Small intestine (tissue), 16 donors: ENCODE results near the gene FRG1. TPM values are rescaled to one million over a fixed set of nuclear protein-coding genes. Genes with fewer than 3 reads are reported as not detected.
"Not testable (repeated sequence)": the region's sequence is repeated elsewhere in the genome, so short reads cannot be mapped to it uniquely, and the experiment has no call there.

Source experiments
- DNase-seq, 2 donors: peaks; one replicate each; pipeline versions ENCODE4 v3.0.0 to v3.0.0-alpha.2; 2013
- FAIRE-seq: peaks from 2 replicates; lab custom pipeline; 2012; peaks lifted over from hg19 to GRCh38; lab: Jason Lieb, UNC
- H3K27ac ChIP-seq, 3 donors: one replicate each; pipeline ENCODE4 v1.5.1; 2013; ENCODE audit warnings: low read length in 2 of 3, mild to moderate bottlenecking in 2 of 3, control low read depth in 1 of 3, inconsistent platforms in 1 of 3, low read depth in 1 of 3, moderate library complexity in 1 of 3
- H3K27me3 ChIP-seq, 3 donors: one replicate each; pipeline ENCODE4 v1.6.1; 2013; ENCODE audit warnings: low read length in 3 of 3, inconsistent platforms in 1 of 3; ENCODE audit not compliant: control insufficient read depth in 3 of 3, insufficient read depth in 3 of 3
- H3K36me3 ChIP-seq, 3 donors: one replicate each; pipeline ENCODE4 v1.6.1; 2013; ENCODE audit warnings: low read length in 3 of 3, inconsistent platforms in 1 of 3, low read depth in 1 of 3, mild to moderate bottlenecking in 1 of 3, moderate library complexity in 1 of 3; ENCODE audit not compliant: control insufficient read depth in 3 of 3, insufficient read depth in 2 of 3
- H3K4me1 ChIP-seq, 3 donors: one replicate each; pipeline ENCODE4 v1.6.1; 2013; ENCODE audit warnings: low read length in 2 of 3, inconsistent platforms in 1 of 3, low read depth in 1 of 3, mild to moderate bottlenecking in 1 of 3, moderate library complexity in 1 of 3; ENCODE audit not compliant: control insufficient read depth in 3 of 3, insufficient read depth in 2 of 3
- H3K4me3 ChIP-seq, 3 donors: one replicate each; pipeline ENCODE4 v1.5.1; 2013; ENCODE audit warnings: low read length in 3 of 3, control low read depth in 1 of 3, inconsistent platforms in 1 of 3, low read depth in 1 of 3, mild to moderate bottlenecking in 1 of 3, moderate library complexity in 1 of 3
- H3K9me3 ChIP-seq, 2 donors: one replicate each; pipeline ENCODE4 v1.6.1; 2013; ENCODE audit warnings: low read depth in 1 of 2, low read length in 1 of 2; ENCODE audit not compliant: control insufficient read depth in 2 of 2, insufficient read depth in 1 of 2
- WGBS, 3 donors: extraction: QIAGEN DNeasy Blood & Tissue Kit; methylation state at CpG; one replicate each; pipeline ENCODE4 v1.1.7; 2013; 5-methylcytosine and 5-hydroxymethylcytosine counted together
- long read RNA-seq, 10 donors: transcript quantifications; one replicate each; lab custom pipeline, GENCODE V29; 2026
- polyA plus RNA-seq, 4 donors: library from polyadenylated mRNA; stranded (reverse) in 3 of 4; unstranded in 1 of 4; fragments of 200-250 nt in 3 of 4; fragments of 120-200 nt in 1 of 4; gene quantifications; one replicate each; pipeline versions ENCODE4 v1.2.1 to v1.2.3, GENCODE V29; 2013
- donor health status: healthy with polysubstance abuse.
- donor health status: control.
- donor health status: control.
- donor health status: Bipolar disorder and iron deficiency.
- donor health status: healthy.

Gene FRG1
- polyA plus RNA-seq = 10 to 100 TPM; 35.6 to 40.4 (median 38.7) TPM
- long read RNA-seq, donor 1, transcript FRG1-201 (9 exons, 1,074 nt) = major isoform, 21 of 51 reads
- long read RNA-seq, donor 1, partial matches to known transcripts = 30 of 51 reads
- long read RNA-seq, donor 1, other reads (novel, unspliced or antisense) = 0 of 51 reads
- long read RNA-seq, donor 2, transcript FRG1-201 (9 exons, 1,074 nt) = major isoform, 5 of 5 reads
- long read RNA-seq, donor 2, partial matches to known transcripts = 0 of 5 reads
- long read RNA-seq, donor 2, other reads (novel, unspliced or antisense) = 0 of 5 reads
- long read RNA-seq, donor 3, transcript FRG1-201 (9 exons, 1,074 nt) = major isoform, 6 of 6 reads
- long read RNA-seq, donor 3, partial matches to known transcripts = 0 of 6 reads
- long read RNA-seq, donor 3, other reads (novel, unspliced or antisense) = 0 of 6 reads
- long read RNA-seq, donor 4 = 0 reads
- long read RNA-seq, donor 5, transcript FRG1-201 (9 exons, 1,074 nt) = major isoform, 6 of 6 reads
- long read RNA-seq, donor 5, partial matches to known transcripts = 0 of 6 reads
- long read RNA-seq, donor 5, other reads (novel, unspliced or antisense) = 0 of 6 reads
- long read RNA-seq, donor 6, transcript FRG1-201 (9 exons, 1,074 nt) = major isoform, 5 of 5 reads
- long read RNA-seq, donor 6, partial matches to known transcripts = 0 of 5 reads
- long read RNA-seq, donor 6, other reads (novel, unspliced or antisense) = 0 of 5 reads
- long read RNA-seq, donor 7, transcript FRG1-201 (9 exons, 1,074 nt) = major isoform, 10 of 22 reads
- long read RNA-seq, donor 7, partial matches to known transcripts = 12 of 22 reads
- long read RNA-seq, donor 7, other reads (novel, unspliced or antisense) = 0 of 22 reads
- long read RNA-seq, donor 8, partial matches to known transcripts = 0 of 4 reads
- long read RNA-seq, donor 8, other reads (novel, unspliced or antisense) = 0 of 4 reads
- long read RNA-seq, donor 9 = 0 reads
- long read RNA-seq, donor 10, transcript FRG1-201 (9 exons, 1,074 nt) = major isoform, 11 of 30 reads
- long read RNA-seq, donor 10, partial matches to known transcripts = 19 of 30 reads
- long read RNA-seq, donor 10, other reads (novel, unspliced or antisense) = 0 of 30 reads

DNA sequence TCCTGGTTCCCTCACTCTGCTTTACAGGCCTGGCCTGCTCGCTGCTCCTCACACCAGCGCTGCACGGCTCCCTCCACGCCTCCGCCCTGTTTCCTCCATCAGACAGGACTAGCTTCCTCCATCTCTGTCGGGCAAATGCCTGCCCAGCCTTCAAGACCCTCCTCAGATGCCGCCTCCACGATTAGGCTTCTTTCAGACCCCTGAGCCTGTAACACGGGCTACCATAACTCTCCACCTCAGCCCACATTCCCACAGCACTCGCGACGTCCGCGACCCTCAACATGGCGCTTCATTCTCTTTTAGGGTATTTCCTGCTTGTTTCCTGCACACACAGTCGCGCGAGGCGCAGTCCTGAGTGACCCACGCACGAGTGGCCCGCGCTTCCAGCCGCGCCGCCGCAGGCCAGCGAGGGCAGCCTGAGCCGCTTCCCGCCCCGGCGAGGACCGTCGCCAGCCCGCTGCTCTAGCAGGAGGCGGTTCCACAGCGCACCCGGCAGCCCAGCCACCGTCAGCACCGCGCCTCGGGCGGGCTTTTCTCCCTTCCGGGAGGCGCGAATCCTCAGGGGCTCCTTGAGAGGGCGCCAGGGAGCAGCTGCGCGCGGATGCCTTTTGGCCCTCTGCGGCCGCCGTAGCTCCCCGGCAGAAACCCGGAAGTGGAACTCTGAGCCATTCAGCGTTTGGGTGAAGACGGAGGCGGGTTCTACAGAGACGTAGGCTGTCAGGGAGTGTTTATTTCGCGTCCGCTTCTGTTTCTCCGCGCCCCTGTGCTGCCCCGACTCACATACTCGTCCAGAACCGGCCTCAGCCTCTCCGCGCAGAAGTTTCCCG, at the start of gene FRG1:
FRG1 (plus strand) TSS at position 695 of the 827 bp plus-strand sequence. CDS start 138 bp downstream, outside the sequence.
- 4 to 7% (median 6%) methylated on average over 68 to 70 of the region's 70 CpGs for WGBS, 3 donors
- Histone ChIP-seq H3K36me3 (peaks cover 0 to 3% (median 0%) of the 10 kb centered on the region in 3 donors), H3K4me3 (peak within 1 kb of the TSS; percentile 73 to 96 (median 88)), H3K9me3 (peaks cover 0 to 3% of the 10 kb centered on the region in 2 donors), H3K4me1 (peaks cover 0 to 3% (median 0%) of the 10 kb centered on the region in 3 donors), H3K27ac (peak within 1 kb of the TSS; percentile 86 to 94 (median 88)), H3K27me3 (no peaks in the 10 kb centered on the region)
- DNase-seq (peak; percentile 94 to 96), FAIRE-seq (no peak)

DNA sequence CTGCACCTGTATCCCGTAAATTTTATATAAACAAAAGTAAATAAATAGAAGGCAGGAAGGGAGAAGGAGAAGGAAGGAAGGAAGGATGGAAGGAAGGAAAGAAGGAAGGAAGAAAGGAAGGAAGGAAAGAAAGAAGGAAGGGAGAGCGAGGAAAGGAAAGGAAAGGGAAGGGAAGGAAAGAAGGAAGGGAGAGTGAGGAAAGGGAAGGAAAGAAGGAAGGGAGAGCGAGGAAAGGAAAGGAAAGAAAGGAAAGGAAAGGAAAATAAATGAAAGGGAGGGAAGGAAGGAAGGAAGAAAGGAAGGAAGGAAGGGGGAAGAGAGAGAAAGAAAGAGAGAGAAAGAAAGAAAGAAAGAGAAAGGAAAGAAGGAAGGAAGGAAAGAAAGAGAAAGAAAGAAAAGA, 43.0 kb upstream of the FRG1 start:
- FAIRE-seq (no peak), DNase-seq (no peak)
- no peaks in the 10 kb centered on the region for H3K9me3 ChIP-seq
- no peaks in the 10 kb centered on the region for H3K4me1 ChIP-seq
- no peak overlapping the region for H3K27ac ChIP-seq
- H3K36me3 ChIP-seq = no peaks in the 10 kb centered on the region
- no peak overlapping the region for H3K4me3 ChIP-seq
- 74 to 88% (median 78%) methylated on average over 3 of the region's 3 CpGs for WGBS, 3 donors
- no peaks in the 10 kb centered on the region for H3K27me3 ChIP-seq

DNA sequence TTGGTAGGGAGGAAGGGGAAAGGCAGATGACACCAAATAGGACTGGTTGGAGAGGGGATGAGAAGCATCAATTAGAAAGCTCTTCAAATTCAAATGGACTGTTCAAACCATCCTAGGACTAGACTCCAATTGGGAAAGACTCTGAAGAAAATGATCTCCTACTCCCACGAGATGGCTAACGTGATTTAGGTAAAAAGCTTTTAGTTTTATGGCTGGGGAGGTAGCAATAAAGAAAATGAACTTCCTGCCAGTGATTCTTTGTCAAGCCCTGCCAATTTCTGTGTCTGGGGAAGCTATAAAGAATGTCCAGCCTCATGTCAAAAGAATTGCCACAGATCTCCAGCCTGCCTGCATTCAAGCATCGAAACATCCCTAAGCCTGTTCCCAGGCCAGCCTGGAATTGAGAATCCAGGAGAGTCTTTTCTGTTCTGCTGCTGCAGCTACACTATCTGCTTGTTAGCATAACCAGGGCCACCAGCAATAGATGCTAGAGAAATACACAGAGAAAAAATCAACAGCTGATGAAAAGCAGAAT, 41.1 kb upstream of the FRG1 start:
- FAIRE-seq, H3K27ac ChIP-seq, H3K36me3 ChIP-seq, H3K4me3 ChIP-seq, H3K9me3 ChIP-seq, H3K27me3 ChIP-seq, DNase-seq, H3K4me1 ChIP-seq: not testable (repeated sequence)
- 44 to 62% (median 44%) methylated on average over 3 of the region's 3 CpGs for WGBS, 3 donors

DNA sequence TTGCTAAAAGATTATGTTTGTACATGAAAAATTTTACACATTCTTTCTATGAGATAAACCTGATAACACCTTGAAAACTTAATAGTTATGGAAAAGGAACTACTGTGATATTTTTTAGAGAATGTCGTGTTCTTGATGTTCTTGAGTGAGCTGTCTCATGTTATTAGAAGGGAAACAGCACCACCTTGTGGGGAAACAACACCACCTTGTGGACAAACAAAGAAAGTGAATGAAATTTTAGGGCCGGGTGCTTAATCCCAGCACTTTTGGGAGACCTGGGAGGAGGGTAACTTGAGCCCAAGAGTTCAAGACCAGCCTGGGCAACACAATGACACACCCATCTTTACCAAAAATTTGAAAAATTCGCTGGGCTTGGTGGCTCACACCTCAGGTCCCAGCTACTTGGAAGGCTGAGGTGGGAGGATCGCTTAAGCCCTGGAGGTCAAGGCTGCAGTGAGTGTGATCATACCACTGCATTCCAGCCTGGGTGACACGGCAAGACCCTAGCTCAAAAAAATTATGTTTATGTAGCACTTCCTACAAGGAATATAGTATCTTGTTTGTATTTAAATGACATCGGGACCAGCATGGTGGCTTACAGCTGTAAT, 36.1 kb upstream of the FRG1 start:
- 36 to 38% (median 36%) methylated on average over 6 of the region's 6 CpGs for WGBS, 3 donors
- H3K27ac ChIP-seq, H3K27me3 ChIP-seq, H3K4me3 ChIP-seq, FAIRE-seq, H3K4me1 ChIP-seq, H3K9me3 ChIP-seq, H3K36me3 ChIP-seq: not testable (repeated sequence)
- DNase-seq = peak; percentile 44 to 50

DNA sequence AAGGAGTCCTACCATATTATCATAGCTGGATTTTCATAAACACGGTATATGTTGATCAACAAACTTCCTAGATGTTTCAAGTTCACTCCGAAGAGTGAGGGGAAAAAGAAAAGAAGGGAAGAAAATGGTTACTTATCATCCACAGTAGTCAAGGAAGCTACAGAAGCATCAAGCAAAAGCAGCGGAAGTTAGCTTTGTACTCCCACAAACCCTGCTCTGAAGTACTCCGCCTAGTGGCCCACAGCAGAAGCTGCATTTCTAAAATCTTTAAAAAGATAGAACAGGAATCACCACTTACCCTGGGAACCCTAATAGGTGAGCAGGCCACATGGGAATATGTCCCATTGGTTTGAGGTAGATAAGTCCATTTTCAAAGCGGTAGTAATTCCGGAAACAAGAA, 28.5 kb upstream of the FRG1 start:
- Histone ChIP-seq H3K9me3 (peaks cover 2 to 12% of the 10 kb centered on the region in 2 donors), H3K4me3 (no peak overlapping the region), H3K36me3 (no peaks in the 10 kb centered on the region), H3K27ac (no peak overlapping the region), H3K27me3 (no peaks in the 10 kb centered on the region), H3K4me1 (no peaks in the 10 kb centered on the region)
- 56 to 57% (median 57%) methylated on average over 6 of the region's 6 CpGs for WGBS, 3 donors
- DNase-seq = no peak
- no peak for FAIRE-seq

DNA sequence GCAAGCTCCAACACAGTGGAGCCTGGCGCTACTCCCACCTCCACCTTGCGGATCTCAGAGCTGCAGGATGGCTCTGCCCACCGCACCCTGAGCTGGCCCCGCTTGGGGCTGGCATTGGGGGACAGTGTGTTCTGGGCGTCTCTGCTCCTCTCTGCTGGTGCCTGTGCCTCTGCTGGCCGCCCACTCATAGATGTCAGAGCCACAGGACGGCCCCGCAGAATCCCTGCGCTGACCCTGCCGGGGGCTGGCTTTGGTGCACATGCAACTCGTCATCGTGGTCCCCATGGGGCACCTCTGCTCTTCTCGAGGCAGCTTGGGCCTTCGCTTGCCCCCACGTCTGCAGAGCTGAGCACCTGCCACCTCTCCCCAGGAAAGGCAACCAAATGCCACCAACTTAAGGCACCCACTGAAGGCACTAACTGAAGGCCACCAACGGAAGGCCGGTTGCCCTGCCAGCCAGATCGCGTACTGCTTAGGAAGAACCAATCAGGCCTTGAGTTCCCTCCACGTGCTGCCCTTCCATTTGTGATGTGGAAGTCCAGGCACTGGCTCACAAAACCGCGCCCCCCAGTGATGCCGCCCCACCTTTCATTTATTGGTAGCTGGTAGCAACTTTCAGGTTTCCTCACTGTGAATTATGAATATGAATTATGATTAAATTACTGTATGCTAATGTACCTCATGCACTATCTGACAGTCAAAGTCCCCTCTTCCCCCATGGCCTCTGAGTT, 23.3 kb upstream of the FRG1 start:
- FAIRE-seq (no peak), DNase-seq (no peak)
- no peak overlapping the region for H3K27ac ChIP-seq
- H3K4me3 ChIP-seq = no peak overlapping the region
- H3K9me3 ChIP-seq = peaks cover 4 to 22% of the 10 kb centered on the region in 2 donors
- 90 to 94% (median 92%) methylated on average over 23 of the region's 23 CpGs for WGBS, 3 donors
- H3K27me3 ChIP-seq = no peaks in the 10 kb centered on the region
- H3K36me3 ChIP-seq = no peaks in the 10 kb centered on the region
- no peaks in the 10 kb centered on the region for H3K4me1 ChIP-seq

DNA sequence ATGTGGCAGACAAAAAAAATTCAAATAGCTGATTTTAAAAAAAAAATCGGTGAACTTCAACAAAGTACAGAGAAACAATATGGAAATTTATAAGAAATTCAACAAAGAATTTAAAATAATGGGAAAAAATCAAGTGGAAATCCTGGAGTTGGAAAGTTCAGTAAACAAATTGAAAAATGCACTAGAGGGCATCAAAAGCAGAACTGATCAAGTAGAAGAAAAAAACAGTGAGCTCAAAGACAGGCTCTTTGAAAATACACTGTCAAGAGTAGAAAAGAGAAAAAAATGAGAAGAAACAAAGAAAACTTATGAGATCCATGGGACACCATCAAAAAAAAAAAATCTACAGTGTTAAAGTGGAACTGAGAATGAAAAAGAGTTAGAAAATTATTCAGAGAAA, 19.6 kb upstream of the FRG1 start:
- Histone ChIP-seq H3K27ac (no peak overlapping the region), H3K9me3 (peaks cover 4 to 24% of the 10 kb centered on the region in 2 donors), H3K36me3 (no peaks in the 10 kb centered on the region), H3K4me1 (no peaks in the 10 kb centered on the region), H3K4me3 (no peak overlapping the region), H3K27me3 (no peaks in the 10 kb centered on the region)
- 78 to 82% (median 80%) methylated on average over 1 of the region's 1 CpG for WGBS, 3 donors
- no peak for FAIRE-seq
- DNase-seq = no peak
